ENCODE results near the gene ESYT1.

ESYT1 gene

GRCh38 chr12:56097738-56098137 lies 30.3 kb upstream of the ESYT1 start:
- ATAC-seq (no peak), DNase-seq (no peak)
- no peaks in the 10 kb centered on the region for H3K27me3 Mint-ChIP-seq
- H3K27ac Mint-ChIP-seq = no peak overlapping the region
- no peak overlapping the region for H3K4me3 Mint-ChIP-seq
- H3K4me1 Mint-ChIP-seq = peaks cover 19% of the 10 kb centered on the region
- no peaks in the 10 kb centered on the region for H3K9me3 Mint-ChIP-seq

- ATAC-seq = no peak
- Mint-ChIP-seq H3K4me3 (no peak overlapping the region), H3K27me3 (no peaks in the 10 kb centered on the region), H3K27ac (no peak overlapping the region), H3K4me1 (peaks cover 28% of the 10 kb centered on the region), H3K9me3 (no peaks in the 10 kb centered on the region)
- DNase-seq = no peak
Observed at GRCh38 chr12:56098592-56098991, 29.5 kb upstream of the ESYT1 start.

- Mint-ChIP-seq H3K9me3 (no peaks in the 10 kb centered on the region), H3K27ac (no peak overlapping the region), H3K4me3 (no peak overlapping the region), H3K4me1 (peaks cover 34% of the 10 kb centered on the region), H3K27me3 (no peaks in the 10 kb centered on the region)
- no peak for DNase-seq
- no peak for ATAC-seq
Observed at GRCh38 chr12:56099787-56100186, 28.3 kb upstream of the ESYT1 start.

GRCh38 chr12:56101045-56101444 lies 27.0 kb upstream of the ESYT1 start:
- no peak for ATAC-seq
- peaks cover 42% of the 10 kb centered on the region for H3K4me1 Mint-ChIP-seq
- no peak for DNase-seq
- no peaks in the 10 kb centered on the region for H3K9me3 Mint-ChIP-seq
- H3K4me3 Mint-ChIP-seq = no peak overlapping the region
- peak overlapping the region in 1 of 2 donors; percentile 14 for H3K27ac Mint-ChIP-seq
- H3K27me3 Mint-ChIP-seq = no peaks in the 10 kb centered on the region

- Mint-ChIP-seq H3K4me3 (peak overlapping the region; percentile 96 to 97), H3K27me3 (no peaks in the 10 kb centered on the region), H3K27ac (peak overlapping the region in 1 of 2 donors; percentile 98), H3K9me3 (no peaks in the 10 kb centered on the region), H3K4me1 (peaks cover 56% of the 10 kb centered on the region)
- ATAC-seq (no peak), DNase-seq (no peak)
Observed at GRCh38 chr12:56102683-56103065, 25.4 kb upstream of the ESYT1 start.

GRCh38 chr12:56103066-56103711 lies 24.9 kb upstream of the ESYT1 start:
- no peaks in the 10 kb centered on the region for H3K9me3 Mint-ChIP-seq
- H3K27me3 Mint-ChIP-seq = no peaks in the 10 kb centered on the region
- H3K4me3 Mint-ChIP-seq = peak overlapping the region; percentile 96 to 97
- peak overlapping the region; percentile 98 for H3K27ac Mint-ChIP-seq
- H3K4me1 Mint-ChIP-seq = peaks cover 56% of the 10 kb centered on the region
- DNase-seq = peak; percentile 27 to 41
- peak; percentile 33 for ATAC-seq

GRCh38 chr12:56103823-56104108 lies 24.3 kb upstream of the ESYT1 start:
- Mint-ChIP-seq H3K4me1 (peaks cover 56% of the 10 kb centered on the region), H3K4me3 (peak overlapping the region; percentile 96 to 97), H3K9me3 (no peaks in the 10 kb centered on the region), H3K27me3 (no peaks in the 10 kb centered on the region), H3K27ac (peak overlapping the region; percentile 98)
- no peak for DNase-seq
- no peak for ATAC-seq

GRCh38 chr12:56104109-56104814 lies 23.8 kb upstream of the ESYT1 start, which contains the start of gene PA2G4:
PA2G4 (plus strand) TSS chr12:56104559; CDS start chr12:56104738, 179 bp downstream.
- H3K9me3 Mint-ChIP-seq = no peaks in the 10 kb centered on the region

GRCh38 chr12:56104815-56105608 lies 23.1 kb upstream of the ESYT1 start:
- Mint-ChIP-seq H3K27me3 (no peaks in the 10 kb centered on the region), H3K9me3 (no peaks in the 10 kb centered on the region), H3K4me3 (peak overlapping the region; percentile 96 to 97), H3K4me1 (peaks cover 56% of the 10 kb centered on the region), H3K27ac (peak overlapping the region; percentile 98)
- DNase-seq = no peak
- ATAC-seq = peak; percentile 19

More at GRCh38 chr12:56104109-56104814, 23.8 kb upstream of the ESYT1 start, which contains the start of gene PA2G4:
- Mint-ChIP-seq H3K4me3 (peak within 1 kb of the TSS; percentile 96 to 97), H3K4me1 (peaks cover 56% of the 10 kb centered on the region), H3K27ac (peak within 1 kb of the TSS; percentile 98), H3K27me3 (no peaks in the 10 kb centered on the region)
- DNase-seq = peak; percentile 99 to 100
- peak; percentile 95 for ATAC-seq

GRCh38 chr12:56105609-56105902 lies 22.5 kb upstream of the ESYT1 start:
- no peaks in the 10 kb centered on the region for H3K27me3 Mint-ChIP-seq

GRCh38 chr12:56107242-56107641 lies 20.8 kb upstream of the ESYT1 start:
- peak overlapping the region; percentile 24 to 52 for H3K4me3 Mint-ChIP-seq
- no peaks in the 10 kb centered on the region for H3K9me3 Mint-ChIP-seq
- H3K4me1 Mint-ChIP-seq = peaks cover 47% of the 10 kb centered on the region
- H3K27me3 Mint-ChIP-seq = no peaks in the 10 kb centered on the region
- peak overlapping the region in 1 of 2 donors; percentile 85 for H3K27ac Mint-ChIP-seq
- DNase-seq (no peak), ATAC-seq (no peak)

More at GRCh38 chr12:56105609-56105902, 22.5 kb upstream of the ESYT1 start:
- Mint-ChIP-seq H3K9me3 (no peaks in the 10 kb centered on the region), H3K4me3 (peak overlapping the region; percentile 96 to 97), H3K4me1 (peaks cover 58% of the 10 kb centered on the region), H3K27ac (peak overlapping the region; percentile 98)
- no peak for DNase-seq
- no peak for ATAC-seq

GRCh38 chr12:56110571-56110970 lies 17.5 kb upstream of the ESYT1 start:
- Mint-ChIP-seq H3K27ac (no peak overlapping the region), H3K4me3 (no peak overlapping the region), H3K27me3 (no peaks in the 10 kb centered on the region), H3K4me1 (peaks cover 25% of the 10 kb centered on the region), H3K9me3 (no peaks in the 10 kb centered on the region)
- no peak for ATAC-seq
- no peak for DNase-seq

- no peaks in the 10 kb centered on the region for H3K9me3 Mint-ChIP-seq
- no peak overlapping the region for H3K4me3 Mint-ChIP-seq
- no peak overlapping the region for H3K27ac Mint-ChIP-seq
- DNase-seq = no peak
- peaks cover 13% of the 10 kb centered on the region for H3K4me1 Mint-ChIP-seq
- ATAC-seq = no peak
- no peaks in the 10 kb centered on the region for H3K27me3 Mint-ChIP-seq
Observed at GRCh38 chr12:56114084-56114483, 14.0 kb upstream of the ESYT1 start.

- ATAC-seq (no peak), DNase-seq (no peak)
- Mint-ChIP-seq H3K27ac (peak overlapping the region; percentile 97 to 100), H3K4me3 (peak overlapping the region; percentile 93 to 98), H3K27me3 (no peaks in the 10 kb centered on the region), H3K4me1 (peaks cover 26% of the 10 kb centered on the region), H3K9me3 (no peaks in the 10 kb centered on the region)
Observed at GRCh38 chr12:56115329-56115728, 12.7 kb upstream of the ESYT1 start.

- no peaks in the 10 kb centered on the region for H3K27me3 Mint-ChIP-seq
- peaks cover 32% of the 10 kb centered on the region for H3K4me1 Mint-ChIP-seq
- ATAC-seq (peak; percentile 51), DNase-seq (peak; percentile 94 to 95)
- peak within 1 kb of the TSS; percentile 93 to 98 for H3K4me3 Mint-ChIP-seq
- peak within 1 kb of the TSS; percentile 97 to 100 for H3K27ac Mint-ChIP-seq
- H3K9me3 Mint-ChIP-seq = no peaks in the 10 kb centered on the region
Observed at GRCh38 chr12:56116267-56117081, 11.6 kb upstream of the ESYT1 start, which contains the start of gene RPL41. RPL41 (plus strand) TSS chr12:56116633.
